ENCODE measurements around the gene MAD1L1. TPM values are rescaled to one million over a fixed set of nuclear protein-coding genes. Genes with fewer than 3 reads are reported as not detected.

Gene MAD1L1
- total and polyA plus RNA-seq, 7 experiments from 2014 or later = 112 to 314 (median 136) TPM

DNA sequence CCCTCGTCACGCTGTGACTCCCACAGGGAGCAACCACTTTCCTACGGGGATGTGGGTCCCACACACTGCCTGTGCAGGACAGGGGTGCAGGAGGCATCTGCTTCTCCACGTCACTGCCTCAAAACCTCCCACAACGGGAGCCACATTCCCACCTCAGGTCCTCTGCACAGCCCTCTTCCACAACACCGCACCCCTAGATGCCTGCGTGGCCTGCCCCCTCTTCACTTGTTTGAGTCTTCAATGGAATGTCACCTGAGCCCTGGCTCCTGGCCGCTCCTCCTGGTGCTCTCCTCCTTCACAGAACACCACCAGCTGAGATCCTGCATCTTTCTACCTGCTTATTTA lies 73.6 kb downstream of the MAD1L1 start:
- Histone ChIP-seq H3K4me3 (ENCODE audit: low read length) (no peak overlapping the region), H3K9me3 (ENCODE audit: control insufficient read depth in 2 of 3, low read length in 3 of 3) (no peaks in the 10 kb centered on the region), H3K27ac (ENCODE audit: low read depth, low read length) (no peak overlapping the region), H3K27me3 (ENCODE audit: control insufficient read depth in 2 of 2, insufficient read depth in 2 of 2, low read length in 2 of 2) (no peaks in the 10 kb centered on the region), H3K4me1 (ENCODE audit: control insufficient read depth in 2 of 2, insufficient read depth in 2 of 2, low read length in 2 of 2) (no peaks in the 10 kb centered on the region), H3K36me3 (ENCODE audit: control insufficient read depth in 2 of 3, insufficient read depth in 3 of 3, low read length in 3 of 3) (no peaks in the 10 kb centered on the region)
- ATAC-seq (no peak), DNase-seq (no peak)
- H3K4me3 Mint-ChIP-seq = no peak overlapping the region
- H3K9me3 Mint-ChIP-seq = no peaks in the 10 kb centered on the region
- ChIA-PET POLR2A (no interaction called here), CTCF (no interaction called here)
- H3K27me3 Mint-ChIP-seq = no peaks in the 10 kb centered on the region
- H3K27ac Mint-ChIP-seq = peak overlapping the region in 1 of 9 donors; percentile 78
- intact Hi-C loops (cut with micrococcal nuclease) = no loop called here
- peaks cover 0 to 25% (median 4%) of the 10 kb centered on the region in 5 donors for H3K36me3 Mint-ChIP-seq
- H3K4me1 Mint-ChIP-seq = peaks cover 0 to 19% (median 3%) of the 10 kb centered on the region in 7 donors

DNA sequence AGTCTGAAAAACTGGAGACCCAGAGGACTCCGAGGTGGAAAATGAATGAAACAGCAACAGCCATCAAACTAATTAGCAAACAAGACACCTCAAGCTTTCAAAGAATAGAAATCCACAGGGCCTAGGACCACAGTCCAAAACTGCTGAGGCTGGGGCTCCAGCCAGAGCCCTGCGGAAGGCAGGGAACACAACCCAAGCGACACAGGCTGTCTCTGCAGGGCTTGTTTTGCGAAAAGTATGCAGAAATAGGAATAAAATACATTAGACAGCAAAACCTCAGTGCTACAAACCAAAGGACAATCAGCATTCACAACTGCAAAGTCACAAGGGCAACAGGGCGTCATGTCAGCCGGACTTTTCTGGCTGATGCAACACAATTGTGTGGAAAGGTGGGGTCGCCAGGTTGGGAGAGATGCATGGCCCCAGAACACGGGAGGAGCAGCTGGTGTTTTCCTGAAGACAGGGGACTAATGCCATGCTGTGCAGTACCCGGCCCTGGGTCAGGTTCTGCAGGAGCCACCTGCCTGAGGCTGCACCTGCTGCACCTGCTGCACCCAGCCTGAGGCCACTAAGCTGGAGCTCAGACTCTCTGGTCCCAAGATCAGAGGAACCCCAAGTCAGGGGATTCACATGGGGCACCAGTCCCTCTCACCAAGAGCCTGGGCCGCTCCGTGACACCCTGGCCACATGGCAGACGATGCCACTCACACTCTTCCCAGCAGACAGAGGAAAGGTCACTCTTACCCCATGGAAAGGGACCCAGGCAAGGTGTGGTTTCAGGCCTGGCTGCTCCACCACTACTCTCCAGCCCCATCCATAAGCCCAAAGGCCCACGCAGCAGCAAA lies 74.2 kb downstream of the MAD1L1 start:
- Mint-ChIP-seq H3K36me3 (peaks cover 0 to 21% (median 4%) of the 10 kb centered on the region in 5 donors), H3K27ac (peak overlapping the region in 1 of 9 donors; percentile 41), H3K9me3 (no peaks in the 10 kb centered on the region), H3K27me3 (no peaks in the 10 kb centered on the region), H3K4me1 (peaks cover 0 to 19% (median 3%) of the 10 kb centered on the region in 7 donors), H3K4me3 (no peak overlapping the region)
- POLR2A ChIA-PET = no interaction called here
- ATAC-seq (no peak), DNase-seq (no peak)
- Histone ChIP-seq H3K9me3 (ENCODE audit: control insufficient read depth in 2 of 3, low read length in 3 of 3) (no peaks in the 10 kb centered on the region), H3K36me3 (ENCODE audit: control insufficient read depth in 2 of 3, insufficient read depth in 3 of 3, low read length in 3 of 3) (no peaks in the 10 kb centered on the region), H3K4me3 (ENCODE audit: low read length) (no peak overlapping the region), H3K4me1 (ENCODE audit: control insufficient read depth in 2 of 2, insufficient read depth in 2 of 2, low read length in 2 of 2) (no peaks in the 10 kb centered on the region), H3K27ac (ENCODE audit: low read depth, low read length) (no peak overlapping the region), H3K27me3 (ENCODE audit: control insufficient read depth in 2 of 2, insufficient read depth in 2 of 2, low read length in 2 of 2) (no peaks in the 10 kb centered on the region)
- intact Hi-C loops (cut with micrococcal nuclease) = no loop called here
- CTCF ChIA-PET = no interaction called here

DNA sequence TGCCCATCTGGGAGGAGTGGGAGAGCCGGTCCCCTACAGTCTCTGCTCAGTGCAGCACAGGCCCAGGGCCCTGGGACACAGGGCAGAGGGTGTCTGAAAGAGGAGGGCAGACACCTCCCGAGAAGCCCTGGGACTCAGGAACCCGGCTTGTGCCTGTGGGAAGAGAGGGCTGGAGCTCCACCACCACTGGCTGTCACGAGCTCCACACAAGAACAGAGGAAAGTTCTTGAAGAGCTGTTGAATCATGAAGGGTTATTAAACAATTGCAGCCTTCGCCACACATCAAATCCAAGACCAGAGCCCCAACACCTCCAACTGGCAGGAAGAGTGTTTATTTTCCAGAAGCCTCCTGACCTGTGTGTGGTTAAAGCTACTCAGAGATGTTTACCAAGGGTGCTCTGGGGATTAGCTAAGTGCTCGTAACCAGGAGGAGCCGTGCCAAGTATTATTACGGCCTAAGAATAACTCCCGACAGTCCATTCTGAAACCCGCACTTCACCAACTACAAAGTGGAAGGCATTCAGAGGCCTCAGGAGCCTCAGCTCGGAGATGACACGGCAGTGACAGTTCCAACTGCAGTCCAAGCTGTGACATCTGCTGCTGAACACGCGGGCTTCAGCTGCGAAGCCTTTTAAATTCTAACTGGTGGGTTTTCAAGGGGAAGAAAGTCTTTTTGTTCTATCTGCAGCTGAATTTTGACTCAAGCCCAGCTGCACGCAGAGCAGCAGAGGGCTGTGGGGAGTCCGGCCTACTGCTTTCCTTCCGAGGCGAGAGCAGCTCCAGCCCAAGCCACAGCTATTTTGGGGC lies 75.1 kb downstream of the MAD1L1 start:
- Mint-ChIP-seq H3K4me1 (peaks cover 0 to 19% (median 0%) of the 10 kb centered on the region in 7 donors), H3K9me3 (no peaks in the 10 kb centered on the region), H3K27me3 (no peaks in the 10 kb centered on the region), H3K27ac (peak overlapping the region in 1 of 9 donors; percentile 33), H3K36me3 (peaks cover 0 to 15% (median 4%) of the 10 kb centered on the region in 5 donors), H3K4me3 (peak overlapping the region in 1 of 10 donors; percentile 26)
- Histone ChIP-seq H3K4me1 (ENCODE audit: control insufficient read depth in 2 of 2, insufficient read depth in 2 of 2, low read length in 2 of 2) (no peaks in the 10 kb centered on the region), H3K4me3 (ENCODE audit: low read length) (no peak overlapping the region), H3K27me3 (ENCODE audit: control insufficient read depth in 2 of 2, insufficient read depth in 2 of 2, low read length in 2 of 2) (no peaks in the 10 kb centered on the region), H3K9me3 (ENCODE audit: control insufficient read depth in 2 of 3, low read length in 3 of 3) (no peaks in the 10 kb centered on the region), H3K36me3 (ENCODE audit: control insufficient read depth in 2 of 3, insufficient read depth in 3 of 3, low read length in 3 of 3) (no peaks in the 10 kb centered on the region), H3K27ac (ENCODE audit: low read depth, low read length) (no peak overlapping the region)
- intact Hi-C loops (cut with micrococcal nuclease) = no loop called here
- CTCF ChIA-PET = no interaction called here
- POLR2A ChIA-PET = no interaction called here
- ATAC-seq = no peak
- DNase-seq = no peak

DNA sequence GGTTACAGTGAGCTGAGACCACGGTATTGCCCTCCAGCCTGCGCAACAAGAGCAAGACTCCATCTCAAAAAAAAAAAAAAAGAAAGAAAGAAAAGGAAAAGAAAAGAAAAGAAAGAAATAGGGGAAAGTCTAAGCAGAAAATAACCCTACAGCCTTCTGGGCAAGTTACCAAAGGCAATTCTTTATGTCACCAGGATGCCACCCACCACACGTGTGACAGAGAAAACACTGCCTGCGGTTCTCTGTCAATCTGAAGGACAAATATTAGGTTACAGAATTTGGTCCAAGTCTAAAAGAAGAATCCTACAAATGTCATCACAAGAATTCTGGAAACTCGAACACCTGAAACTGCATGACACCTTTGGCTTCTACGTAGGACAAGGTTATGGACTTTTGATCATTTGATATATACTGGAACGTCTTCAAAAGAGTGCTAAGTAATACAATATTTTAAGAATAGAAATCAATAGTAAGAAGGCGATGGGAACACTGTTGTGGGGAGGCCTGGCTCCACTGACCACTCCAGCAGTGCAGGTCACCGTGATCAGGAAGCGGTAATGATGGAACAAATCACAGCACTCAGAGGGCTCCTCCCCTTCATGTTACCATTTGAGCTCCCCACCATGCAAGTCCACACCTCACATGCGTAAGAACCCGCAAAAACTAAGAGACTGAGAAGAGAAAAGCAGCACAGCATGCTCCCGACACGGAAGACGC lies 75.8 kb downstream of the MAD1L1 start:
- Mint-ChIP-seq H3K36me3 (peaks cover 0 to 18% (median 4%) of the 10 kb centered on the region in 5 donors), H3K9me3 (no peaks in the 10 kb centered on the region), H3K4me1 (peaks cover 0 to 19% (median 0%) of the 10 kb centered on the region in 7 donors), H3K27ac (peak overlapping the region in 1 of 9 donors; percentile 33), H3K27me3 (no peaks in the 10 kb centered on the region), H3K4me3 (no peak overlapping the region)
- Histone ChIP-seq H3K4me3 (ENCODE audit: low read length) (no peak overlapping the region), H3K27ac (ENCODE audit: low read depth, low read length) (no peak overlapping the region), H3K4me1 (ENCODE audit: control insufficient read depth in 2 of 2, insufficient read depth in 2 of 2, low read length in 2 of 2) (no peaks in the 10 kb centered on the region), H3K36me3 (ENCODE audit: control insufficient read depth in 2 of 3, insufficient read depth in 3 of 3, low read length in 3 of 3) (no peaks in the 10 kb centered on the region), H3K9me3 (ENCODE audit: control insufficient read depth in 2 of 3, low read length in 3 of 3) (no peaks in the 10 kb centered on the region), H3K27me3 (ENCODE audit: control insufficient read depth in 2 of 2, insufficient read depth in 2 of 2, low read length in 2 of 2) (no peaks in the 10 kb centered on the region)
- ChIA-PET CTCF (no interaction called here), POLR2A (interaction anchor here (0.5 kb wide), 1 partner anchor 35 kb away, joined by 4 read pairs; no protein-coding TSS in a partner anchor)
- intact Hi-C loops (cut with micrococcal nuclease) = no loop called here
- DNase-seq (no peak), ATAC-seq (no peak)

DNA sequence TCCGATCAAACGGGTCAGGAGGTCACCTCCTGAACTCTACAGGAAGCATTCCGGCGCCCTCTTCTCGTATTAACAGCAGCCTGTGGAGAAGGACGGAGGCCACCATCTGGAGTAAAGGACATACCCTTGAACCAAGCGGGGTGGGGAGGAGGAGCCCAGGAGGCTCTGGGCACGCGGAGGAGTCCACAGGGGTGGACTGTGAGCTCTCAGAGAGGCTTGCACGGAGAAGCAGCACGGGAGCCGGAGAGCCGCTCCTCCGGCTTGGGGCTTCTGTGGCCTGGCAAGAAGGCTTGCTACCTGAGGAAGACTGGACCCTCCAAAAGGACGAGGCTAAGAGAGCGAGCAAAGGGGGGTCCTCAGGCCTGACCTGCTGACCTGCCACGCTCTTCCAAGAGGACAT lies 77.9 kb downstream of the MAD1L1 start:
- intact Hi-C loops (cut with micrococcal nuclease) = no loop called here
- ATAC-seq = no peak
- Mint-ChIP-seq H3K9me3 (no peaks in the 10 kb centered on the region), H3K27me3 (no peaks in the 10 kb centered on the region), H3K4me1 (peaks cover 0 to 19% (median 0%) of the 10 kb centered on the region in 7 donors), H3K27ac (no peak overlapping the region), H3K36me3 (peaks cover 0 to 18% (median 4%) of the 10 kb centered on the region in 5 donors), H3K4me3 (no peak overlapping the region)
- no peaks in the 10 kb centered on the region for H3K9me3 ChIP-seq (ENCODE audit: control insufficient read depth in 2 of 3, low read length in 3 of 3)
- DNase-seq = no peak
- H3K27ac ChIP-seq (ENCODE audit: low read depth, low read length) = no peak overlapping the region
- H3K27me3 ChIP-seq (ENCODE audit: control insufficient read depth in 2 of 2, insufficient read depth in 2 of 2, low read length in 2 of 2) = no peaks in the 10 kb centered on the region
- H3K4me3 ChIP-seq (ENCODE audit: low read length) = no peak overlapping the region
- POLR2A ChIA-PET = no interaction called here
- CTCF ChIA-PET = no interaction called here
- no peaks in the 10 kb centered on the region for H3K36me3 ChIP-seq (ENCODE audit: control insufficient read depth in 2 of 3, insufficient read depth in 3 of 3, low read length in 3 of 3)
- H3K4me1 ChIP-seq (ENCODE audit: control insufficient read depth in 2 of 2, insufficient read depth in 2 of 2, low read length in 2 of 2) = no peaks in the 10 kb centered on the region

DNA sequence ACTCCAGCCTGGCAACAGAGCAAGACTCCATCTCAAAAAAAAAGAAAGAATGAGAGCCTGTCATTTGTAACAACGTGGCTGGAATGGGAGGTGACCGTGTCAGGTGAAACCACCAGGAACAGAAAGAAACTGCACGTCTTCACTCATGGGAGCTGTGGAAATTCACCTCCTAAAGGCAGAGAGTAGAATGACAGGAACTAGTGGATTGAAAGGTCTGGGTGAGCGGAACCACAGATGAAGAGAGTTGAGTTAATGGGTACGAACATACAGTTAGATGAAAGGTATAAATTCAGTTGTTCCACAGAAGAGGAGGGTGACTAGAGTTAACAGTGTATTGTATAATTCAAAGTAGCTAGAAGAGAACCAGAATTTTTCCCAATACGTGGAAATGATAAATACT lies 78.6 kb downstream of the MAD1L1 start:
- H3K4me1 ChIP-seq (ENCODE audit: control insufficient read depth in 2 of 2, insufficient read depth in 2 of 2, low read length in 2 of 2) = no peaks in the 10 kb centered on the region
- POLR2A ChIA-PET = no interaction called here
- no peak for DNase-seq
- no peaks in the 10 kb centered on the region for H3K9me3 ChIP-seq (ENCODE audit: control insufficient read depth in 2 of 3, low read length in 3 of 3)
- Mint-ChIP-seq H3K4me1 (peaks cover 0 to 15% (median 4%) of the 10 kb centered on the region in 7 donors), H3K9me3 (no peaks in the 10 kb centered on the region), H3K27ac (no peak overlapping the region), H3K36me3 (peaks cover 0 to 18% (median 4%) of the 10 kb centered on the region in 5 donors), H3K27me3 (no peaks in the 10 kb centered on the region), H3K4me3 (no peak overlapping the region)
- ATAC-seq = no peak
- peaks cover 0 to 4% (median 0%) of the 10 kb centered on the region in 3 experiments for H3K36me3 ChIP-seq (ENCODE audit: control insufficient read depth in 2 of 3, insufficient read depth in 3 of 3, low read length in 3 of 3)
- CTCF ChIA-PET = interaction anchor here (0.7 kb wide), 1 partner anchor 18 kb away, joined by 3 read pairs; no protein-coding TSS in a partner anchor
- no peaks in the 10 kb centered on the region for H3K27me3 ChIP-seq (ENCODE audit: control insufficient read depth in 2 of 2, insufficient read depth in 2 of 2, low read length in 2 of 2)
- H3K27ac ChIP-seq (ENCODE audit: low read depth, low read length) = no peak overlapping the region
- intact Hi-C loops (cut with micrococcal nuclease) = no loop called here
- no peak overlapping the region for H3K4me3 ChIP-seq (ENCODE audit: low read length)
